K562 (cell line): ENCODE measurements around the gene NPFFR1. TPM values are rescaled to one million over a fixed set of nuclear protein-coding genes. Genes with fewer than 3 reads are reported as not detected.
A peak's percentile ranks its signal among the peaks of the same experiment; 100 is the strongest.

Experiments
- CBX2 ChIP-seq: fragments of 200-600 bp; sonication (generic); IDR thresholded peaks from one replicate; pipeline ENCODE4 v1.6.1; 2012; ENCODE audit warnings: mild to moderate bottlenecking, low read length, inconsistent platforms; ENCODE audit not compliant: insufficient read depth, poor library complexity, severe bottlenecking
- CHD2 ChIP-seq: IDR thresholded peaks from 2 replicates; pipeline ENCODE4 v1.6.1; 2011; ENCODE audit warnings: low read depth, low read length
- ELF4 ChIP-seq: fragments of 450-650 bp; formaldehyde crosslinking; IDR thresholded peaks from 2 replicates; pipeline ENCODE4 v1.4.0; 2022; ENCODE audit warnings: missing genetic modification characterization
- GTF2E2 ChIP-seq: fragments of 200-800 bp; sonication (Bioruptor generic); IDR thresholded peaks from 2 replicates; pipeline ENCODE4 v1.6.1; 2016; ENCODE audit warnings: missing genetic modification characterization, missing compliant biosample characterization
- IRF2 ChIP-seq: sonication (generic); formaldehyde crosslinking; IDR thresholded peaks from 2 replicates; pipeline ENCODE4 v1.8.1; 2022; ENCODE audit warnings: mild to moderate bottlenecking, missing genetic modification reagents
- KDM4B ChIP-seq, 2 experiments: fragments of 450-650 bp in 1 of 2; sonication (generic) in 1 of 2; IDR thresholded peaks; 2 replicates each; pipeline ENCODE4 v1.6.1; 2016 to 2017; ENCODE audit warnings: borderline replicate concordance in 2 of 2, antibody characterized with exemption in 1 of 2, low read depth in 1 of 2, mild to moderate bottlenecking in 1 of 2
- KLF16 ChIP-seq: IDR thresholded peaks from 2 replicates; pipeline ENCODE4 v1.6.1; 2016; ENCODE audit warnings: antibody characterized with exemption
- KLF6 ChIP-seq: fragments of 250-450 bp; sonication (Bioruptor Pico); IDR thresholded peaks from 2 replicates; pipeline ENCODE4 v1.4.0; 2020; ENCODE audit warnings: mild to moderate bottlenecking, moderate library complexity, borderline replicate concordance
- L3MBTL2 ChIP-seq: fragments of 450-650 bp; IDR thresholded peaks from 2 replicates; pipeline ENCODE4 v1.6.1; 2016; ENCODE audit warnings: mild to moderate bottlenecking, moderate library complexity
- NFYB ChIP-seq: IDR thresholded peaks from 2 replicates; pipeline ENCODE4 v1.6.1; 2011; ENCODE audit warnings: mild to moderate bottlenecking, moderate library complexity; ENCODE audit not compliant: insufficient read length; ENCODE audit errors: extremely low read depth
- NR1H2 ChIP-seq: sonication (generic); formaldehyde crosslinking; IDR thresholded peaks from 2 replicates; pipeline ENCODE4 v1.4.0; 2020; ENCODE audit warnings: mild to moderate bottlenecking, missing genetic modification reagents
- NR3C1 ChIP-seq: sonication (generic); formaldehyde crosslinking; IDR thresholded peaks from 2 replicates; pipeline ENCODE4 v1.8.1; 2022; ENCODE audit warnings: missing genetic modification reagents
- NRF1 ChIP-seq, 2 experiments: fragments of 450-650 bp; IDR thresholded peaks in 1 of 2; conservative IDR thresholded peaks in 1 of 2; 2 replicates each; pipeline ENCODE4 v1.6.1; 2014; ENCODE audit warnings: mild to moderate bottlenecking in 2 of 2
- POLR2AphosphoS5 ChIP-seq: IDR thresholded peaks from 2 replicates; pipeline ENCODE4 v1.6.1; 2011; ENCODE audit warnings: mild to moderate bottlenecking, low read depth, low read length, moderate library complexity; ENCODE audit not compliant: control insufficient read depth, insufficient read depth
- RAD21 ChIP-seq, 2 experiments: fragments of 250-450 bp in 1 of 2; fragments of 450-650 bp in 1 of 2; sonication (Bioruptor Pico) in 1 of 2; formaldehyde crosslinking in 1 of 2; IDR thresholded peaks in 1 of 2; conservative IDR thresholded peaks in 1 of 2; 2 replicates each; pipeline versions ENCODE4 v1.4.0 to v1.8.0; 2020 to 2022; ENCODE audit warnings: mild to moderate bottlenecking in 2 of 2, moderate library complexity in 1 of 2
- SMARCA5 ChIP-seq: fragments of 450-650 bp; IDR thresholded peaks from 2 replicates; pipeline ENCODE4 v1.6.1; 2016
- SMC3 ChIP-seq: conservative IDR thresholded peaks from 2 replicates; pipeline ENCODE4 v1.6.1; 2011; ENCODE audit warnings: low read depth, low read length, improper control_type of control experiment; ENCODE audit not compliant: insufficient read depth
- SRSF9 ChIP-seq: fragments of 200-400 bp; formaldehyde crosslinking; IDR thresholded peaks from 2 replicates; pipeline ENCODE4 v1.6.1; 2017; ENCODE audit warnings: low read depth, low read length, borderline replicate concordance
- ZNF324 ChIP-seq: fragments of 250-450 bp; sonication (Bioruptor Pico); IDR thresholded peaks from 2 replicates; pipeline ENCODE4 v1.4.0; 2020; ENCODE audit warnings: mild to moderate bottlenecking
- ZNF561 ChIP-seq: fragments of 450-650 bp; formaldehyde crosslinking; conservative IDR thresholded peaks from 2 replicates; pipeline ENCODE4 v1.4.0; 2020; ENCODE audit warnings: mild to moderate bottlenecking, moderate library complexity
- polyA plus RNA-seq, 8 experiments: library from polyadenylated mRNA; depleted of rRNA in 4 of 8; stranded (reverse) in 5 of 8; unstranded in 3 of 8; fragments of >200 nt; fragmentation: Nextera tagmentation in 2 of 8; fragmentation: Illumina TruSeq in 1 of 8; extraction: Ambion mirVana in 2 of 8; extraction: Trizol in 1 of 8; gene quantifications; 2 replicates each; pipeline versions ENCODE4 v1.2.1 to v1.2.3, GENCODE V29; 2011 to 2014; ENCODE audit warnings: inconsistent platforms in 1 of 8, missing spikeins in 1 of 8
- total RNA-seq, 7 experiments: library from RNA; depleted of rRNA in 6 of 7; stranded (reverse); fragments of >200 nt in 6 of 7; fragmentation: Illumina TruSeq in 2 of 7; extraction: Trizol in 2 of 7; gene quantifications; 2 replicates each; pipeline versions ENCODE4 v1.2.1 to v1.2.3, GENCODE V29; 2011 to 2021; ENCODE audit warnings: low replicate concordance in 1 of 7
- TF ChIP-seq, protein P1 (sequence below), 3 experiments: fragments of 200-800 bp in 1 of 3; fragments of 250-450 bp in 1 of 3; fragments of 450-650 bp in 1 of 3; sonication (Bioruptor Pico) in 1 of 3; sonication (Bioruptor generic) in 1 of 3; formaldehyde crosslinking in 1 of 3; IDR thresholded peaks; 2 replicates each; pipeline versions ENCODE4 v1.6.1 to v1.8.0; 2016 to 2022; ENCODE audit warnings: mild to moderate bottlenecking in 2 of 3, missing genetic modification characterization in 2 of 3, missing compliant biosample characterization in 1 of 3, moderate library complexity in 1 of 3
- TF ChIP-seq, protein P2 (sequence below), 3 experiments: IDR thresholded peaks in 2 of 3; conservative IDR thresholded peaks in 1 of 3; 2 replicates each; pipeline ENCODE4 v1.5.1; 2011 to 2012; ENCODE audit warnings: low read length in 3 of 3, mild to moderate bottlenecking in 3 of 3, control low read depth in 2 of 3, improper control_type of control experiment in 1 of 3, inconsistent platforms in 1 of 3, low read depth in 1 of 3, mixed read lengths in 1 of 3, moderate library complexity in 1 of 3; ENCODE audit not compliant: insufficient read depth in 2 of 3

NPFFR1 gene
- total and polyA plus RNA-seq, 9 of the 15 experiments (the other 6 are each of a cell fraction or from before 2014, with no cell fraction given) = under 0.01 TPM; not detected in 8

DNA sequence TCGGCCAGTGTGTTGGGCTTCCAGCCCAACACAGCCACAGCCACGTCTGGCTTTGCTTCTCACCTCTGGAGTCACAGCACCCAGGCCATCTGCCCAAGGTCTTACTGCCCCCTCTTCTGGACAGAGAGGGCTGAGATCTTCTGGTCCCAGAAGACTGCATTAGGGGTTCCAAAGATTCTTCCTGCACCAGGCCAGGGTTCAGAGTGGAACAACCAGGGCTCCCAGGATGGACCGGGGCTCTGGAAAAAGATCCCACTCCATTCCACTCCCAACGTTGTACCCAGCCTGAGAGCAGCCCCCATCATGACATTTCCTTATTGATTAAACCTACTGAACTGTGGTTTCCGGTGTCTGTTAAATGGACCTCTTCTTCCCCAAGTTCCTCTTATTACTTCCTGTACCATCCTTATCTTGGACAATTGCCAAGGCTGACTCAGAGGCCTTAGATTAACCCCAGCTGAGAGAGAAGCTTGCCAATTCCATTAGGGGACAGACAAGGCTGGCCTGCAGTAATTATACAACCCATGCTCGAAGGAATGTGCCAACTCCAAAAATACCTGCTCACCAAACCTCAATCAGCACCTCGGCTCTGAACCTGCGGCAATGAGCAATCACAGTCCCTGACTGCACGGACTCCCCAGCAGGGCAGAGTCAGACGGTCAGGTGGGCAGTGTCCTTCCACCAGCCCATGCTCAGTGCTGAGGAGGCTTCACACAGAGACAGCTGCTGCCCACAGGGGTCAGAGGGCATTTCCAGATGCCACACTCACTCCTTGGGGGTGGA is 47.9 kb upstream of the NPFFR1 start (continued):
- 0 out of 2 replicates have a peak, but pooled peaks have one; percentile 35 for TF ChIP-seq ZNF324 (CRISPR knock-in tag)
- TF ChIP-seq NR3C1 (CRISPR knock-in tag) = no peak
- peak; percentile 56 for TF ChIP-seq SMC3
- no peak for TF ChIP-seq NR1H2
- no peak for TF ChIP-seq SRSF9
- TF ChIP-seq, protein P1, sequence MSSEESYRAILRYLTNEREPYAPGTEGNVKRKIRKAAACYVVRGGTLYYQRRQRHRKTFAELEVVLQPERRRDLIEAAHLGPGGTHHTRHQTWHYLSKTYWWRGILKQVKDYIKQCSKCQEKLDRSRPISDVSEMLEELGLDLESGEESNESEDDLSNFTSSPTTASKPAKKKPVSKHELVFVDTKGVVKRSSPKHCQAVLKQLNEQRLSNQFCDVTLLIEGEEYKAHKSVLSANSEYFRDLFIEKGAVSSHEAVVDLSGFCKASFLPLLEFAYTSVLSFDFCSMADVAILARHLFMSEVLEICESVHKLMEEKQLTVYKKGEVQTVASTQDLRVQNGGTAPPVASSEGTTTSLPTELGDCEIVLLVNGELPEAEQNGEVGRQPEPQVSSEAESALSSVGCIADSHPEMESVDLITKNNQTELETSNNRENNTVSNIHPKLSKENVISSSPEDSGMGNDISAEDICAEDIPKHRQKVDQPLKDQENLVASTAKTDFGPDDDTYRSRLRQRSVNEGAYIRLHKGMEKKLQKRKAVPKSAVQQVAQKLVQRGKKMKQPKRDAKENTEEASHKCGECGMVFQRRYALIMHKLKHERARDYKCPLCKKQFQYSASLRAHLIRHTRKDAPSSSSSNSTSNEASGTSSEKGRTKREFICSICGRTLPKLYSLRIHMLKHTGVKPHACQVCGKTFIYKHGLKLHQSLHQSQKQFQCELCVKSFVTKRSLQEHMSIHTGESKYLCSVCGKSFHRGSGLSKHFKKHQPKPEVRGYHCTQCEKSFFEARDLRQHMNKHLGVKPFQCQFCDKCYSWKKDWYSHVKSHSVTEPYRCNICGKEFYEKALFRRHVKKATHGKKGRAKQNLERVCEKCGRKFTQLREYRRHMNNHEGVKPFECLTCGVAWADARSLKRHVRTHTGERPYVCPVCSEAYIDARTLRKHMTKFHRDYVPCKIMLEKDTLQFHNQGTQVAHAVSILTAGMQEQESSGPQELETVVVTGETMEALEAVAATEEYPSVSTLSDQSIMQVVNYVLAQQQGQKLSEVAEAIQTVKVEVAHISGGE (CRISPR knock-in tag; IDR thresholded peaks at IDR 0.05) = peak in 2 of 3 experiments; percentile 13 to 83; a peak in 3 of 6 replicates
- TF ChIP-seq POLR2AphosphoS5 = peak; percentile 80; the same call in 1 of the 2 replicates
- no peak for TF ChIP-seq ZNF561 (CRISPR knock-in tag)
- peak in 1 of 2 experiments; percentile 36; a peak in 1 of 4 replicates for TF ChIP-seq NRF1 (conservative IDR thresholded peaks at IDR 0.05 in 1 of 2, IDR thresholded peaks at IDR 0.05 in 1 of 2)
- TF ChIP-seq SMARCA5 = peak; percentile 37; the same call in 1 of the 2 replicates
- TF ChIP-seq, protein P2, sequence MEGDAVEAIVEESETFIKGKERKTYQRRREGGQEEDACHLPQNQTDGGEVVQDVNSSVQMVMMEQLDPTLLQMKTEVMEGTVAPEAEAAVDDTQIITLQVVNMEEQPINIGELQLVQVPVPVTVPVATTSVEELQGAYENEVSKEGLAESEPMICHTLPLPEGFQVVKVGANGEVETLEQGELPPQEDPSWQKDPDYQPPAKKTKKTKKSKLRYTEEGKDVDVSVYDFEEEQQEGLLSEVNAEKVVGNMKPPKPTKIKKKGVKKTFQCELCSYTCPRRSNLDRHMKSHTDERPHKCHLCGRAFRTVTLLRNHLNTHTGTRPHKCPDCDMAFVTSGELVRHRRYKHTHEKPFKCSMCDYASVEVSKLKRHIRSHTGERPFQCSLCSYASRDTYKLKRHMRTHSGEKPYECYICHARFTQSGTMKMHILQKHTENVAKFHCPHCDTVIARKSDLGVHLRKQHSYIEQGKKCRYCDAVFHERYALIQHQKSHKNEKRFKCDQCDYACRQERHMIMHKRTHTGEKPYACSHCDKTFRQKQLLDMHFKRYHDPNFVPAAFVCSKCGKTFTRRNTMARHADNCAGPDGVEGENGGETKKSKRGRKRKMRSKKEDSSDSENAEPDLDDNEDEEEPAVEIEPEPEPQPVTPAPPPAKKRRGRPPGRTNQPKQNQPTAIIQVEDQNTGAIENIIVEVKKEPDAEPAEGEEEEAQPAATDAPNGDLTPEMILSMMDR (IDR thresholded peaks at IDR 0.05 in 2 of 3, conservative IDR thresholded peaks at IDR 0.05 in 1 of 3; ENCODE audit: insufficient read depth in 2 of 3, low read depth in 1 of 3, low read length in 3 of 3) = peak; percentile 70 to 73 (median 73)
- TF ChIP-seq CBX2 = no peak
- no peak for TF ChIP-seq CHD2
- peak; percentile 44; the same call in 1 of the 2 replicates for TF ChIP-seq ELF4 (CRISPR knock-in tag)
- TF ChIP-seq KDM4B (IDR thresholded peaks at IDR 0.05; ENCODE audit: borderline replicate concordance in 2 of 2, low read depth in 1 of 2) = 0 out of 4 replicates have a peak, but pooled peaks of 1 of the 2 experiments have one; percentile 47
- peak; percentile 51 to 78 for TF ChIP-seq RAD21 (CRISPR knock-in tag; conservative IDR thresholded peaks at IDR 0.05 in 1 of 2, IDR thresholded peaks at IDR 0.05 in 1 of 2)
- TF ChIP-seq KLF16 = 0 out of 2 replicates have a peak, but pooled peaks have one; percentile 60
- no peak for TF ChIP-seq KLF6
- TF ChIP-seq L3MBTL2 = peak; percentile 50
- TF ChIP-seq NFYB = no peak
- no peak for TF ChIP-seq IRF2
- TF ChIP-seq GTF2E2 (tag) = 0 out of 2 replicates have a peak, but pooled peaks have one; percentile 31
